GM12878 (cell line): ENCODE results near the gene HSPBP1. TPM values are rescaled to one million over a fixed set of nuclear protein-coding genes. Genes with fewer than 3 reads are reported as not detected.

Source experiments
- CBX5 ChIP-seq: sonication (generic); IDR thresholded peaks from 2 replicates; pipeline ENCODE4 v1.6.1; 2016; ENCODE audit warnings: low read depth, moderate library complexity, mild to moderate bottlenecking, inconsistent platforms
- CHD2 ChIP-seq: IDR thresholded peaks from 2 replicates; pipeline ENCODE4 v1.6.1; 2011; ENCODE audit warnings: low read depth, low read length, improper control_type of control experiment, borderline replicate concordance
- ETV6 ChIP-seq, 2 experiments: fragments of 450-650 bp in 1 of 2; IDR thresholded peaks in 1 of 2; conservative IDR thresholded peaks in 1 of 2; 2 replicates each; pipeline ENCODE4 v1.6.1; 2014; ENCODE audit warnings: antibody characterized with exemption in 1 of 2, borderline replicate concordance in 1 of 2, low read depth in 1 of 2, mild to moderate bottlenecking in 1 of 2, moderate library complexity in 1 of 2
- KDM1A ChIP-seq: fragments of 200-600 bp; sonication (generic); IDR thresholded peaks from 2 replicates; pipeline ENCODE4 v1.6.1; 2016; ENCODE audit warnings: borderline replicate concordance
- WRNIP1 ChIP-seq: IDR thresholded peaks from 2 replicates; pipeline ENCODE4 v1.6.1; 2011; ENCODE audit warnings: low read depth, low read length, improper control_type of control experiment, borderline replicate concordance
- polyA plus RNA-seq, 11 experiments: library from polyadenylated mRNA; depleted of rRNA in 4 of 11; unstranded in 6 of 11; stranded (reverse) in 5 of 11; fragments of >200 nt; fragmentation: Nextera tagmentation in 4 of 11; fragmentation: Illumina TruSeq in 1 of 11; extraction: Ambion mirVana in 4 of 11; extraction: Trizol in 1 of 11; gene quantifications; 1 replicate in 1 of 11; 2 replicates in 10 of 11; pipeline versions ENCODE4 v1.2.1 to v1.2.3, GENCODE V29; 2011 to 2016; ENCODE audit warnings: inconsistent platforms in 2 of 11, missing spikeins in 2 of 11, low read depth in 1 of 11
- total RNA-seq, 4 experiments: library from RNA; depleted of rRNA in 3 of 4; stranded (reverse); fragments of >200 nt in 3 of 4; fragmentation: Illumina TruSeq in 1 of 4; extraction: Trizol in 1 of 4; gene quantifications; 2 replicates each; pipeline versions ENCODE4 v1.2.1 to v1.2.3, GENCODE V29; 2013 to 2021
- TF ChIP-seq, protein P1 (sequence below): fragments of 450-650 bp; IDR thresholded peaks from 2 replicates; pipeline ENCODE4 v1.6.1; 2017; ENCODE audit warnings: mild to moderate bottlenecking, low read depth, inconsistent platforms; ENCODE audit not compliant: poor library complexity, severe bottlenecking
- TF ChIP-seq, protein P2 (sequence below): fragments of 450-650 bp; IDR thresholded peaks from 2 replicates; pipeline ENCODE4 v1.6.1; 2017; ENCODE audit warnings: mild to moderate bottlenecking, moderate library complexity
- TF ChIP-seq, protein P3 (sequence below): IDR thresholded peaks from 2 replicates; pipeline ENCODE4 v1.6.1; 2012; ENCODE audit warnings: low read depth, low read length, improper control_type of control experiment

HSPBP1 gene
- total and polyA plus RNA-seq, 10 of the 15 experiments (the other 5 are each of a cell fraction or from before 2014, with no cell fraction given), result 0.18 to 83.3 (median 23.0) TPM

GRCh38 chr19:55240713-55241020 lies 39.2 kb downstream of the HSPBP1 start (continued):
- TF ChIP-seq, protein P1, sequence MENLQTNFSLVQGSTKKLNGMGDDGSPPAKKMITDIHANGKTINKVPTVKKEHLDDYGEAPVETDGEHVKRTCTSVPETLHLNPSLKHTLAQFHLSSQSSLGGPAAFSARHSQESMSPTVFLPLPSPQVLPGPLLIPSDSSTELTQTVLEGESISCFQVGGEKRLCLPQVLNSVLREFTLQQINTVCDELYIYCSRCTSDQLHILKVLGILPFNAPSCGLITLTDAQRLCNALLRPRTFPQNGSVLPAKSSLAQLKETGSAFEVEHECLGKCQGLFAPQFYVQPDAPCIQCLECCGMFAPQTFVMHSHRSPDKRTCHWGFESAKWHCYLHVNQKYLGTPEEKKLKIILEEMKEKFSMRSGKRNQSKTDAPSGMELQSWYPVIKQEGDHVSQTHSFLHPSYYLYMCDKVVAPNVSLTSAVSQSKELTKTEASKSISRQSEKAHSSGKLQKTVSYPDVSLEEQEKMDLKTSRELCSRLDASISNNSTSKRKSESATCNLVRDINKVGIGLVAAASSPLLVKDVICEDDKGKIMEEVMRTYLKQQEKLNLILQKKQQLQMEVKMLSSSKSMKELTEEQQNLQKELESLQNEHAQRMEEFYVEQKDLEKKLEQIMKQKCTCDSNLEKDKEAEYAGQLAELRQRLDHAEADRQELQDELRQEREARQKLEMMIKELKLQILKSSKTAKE, result no peak
- TF ChIP-seq WRNIP1, result no peak
- TF ChIP-seq CBX5, result no peak
- TF ChIP-seq CHD2, result no peak
- TF ChIP-seq KDM1A, result no peak
- TF ChIP-seq, protein P2, sequence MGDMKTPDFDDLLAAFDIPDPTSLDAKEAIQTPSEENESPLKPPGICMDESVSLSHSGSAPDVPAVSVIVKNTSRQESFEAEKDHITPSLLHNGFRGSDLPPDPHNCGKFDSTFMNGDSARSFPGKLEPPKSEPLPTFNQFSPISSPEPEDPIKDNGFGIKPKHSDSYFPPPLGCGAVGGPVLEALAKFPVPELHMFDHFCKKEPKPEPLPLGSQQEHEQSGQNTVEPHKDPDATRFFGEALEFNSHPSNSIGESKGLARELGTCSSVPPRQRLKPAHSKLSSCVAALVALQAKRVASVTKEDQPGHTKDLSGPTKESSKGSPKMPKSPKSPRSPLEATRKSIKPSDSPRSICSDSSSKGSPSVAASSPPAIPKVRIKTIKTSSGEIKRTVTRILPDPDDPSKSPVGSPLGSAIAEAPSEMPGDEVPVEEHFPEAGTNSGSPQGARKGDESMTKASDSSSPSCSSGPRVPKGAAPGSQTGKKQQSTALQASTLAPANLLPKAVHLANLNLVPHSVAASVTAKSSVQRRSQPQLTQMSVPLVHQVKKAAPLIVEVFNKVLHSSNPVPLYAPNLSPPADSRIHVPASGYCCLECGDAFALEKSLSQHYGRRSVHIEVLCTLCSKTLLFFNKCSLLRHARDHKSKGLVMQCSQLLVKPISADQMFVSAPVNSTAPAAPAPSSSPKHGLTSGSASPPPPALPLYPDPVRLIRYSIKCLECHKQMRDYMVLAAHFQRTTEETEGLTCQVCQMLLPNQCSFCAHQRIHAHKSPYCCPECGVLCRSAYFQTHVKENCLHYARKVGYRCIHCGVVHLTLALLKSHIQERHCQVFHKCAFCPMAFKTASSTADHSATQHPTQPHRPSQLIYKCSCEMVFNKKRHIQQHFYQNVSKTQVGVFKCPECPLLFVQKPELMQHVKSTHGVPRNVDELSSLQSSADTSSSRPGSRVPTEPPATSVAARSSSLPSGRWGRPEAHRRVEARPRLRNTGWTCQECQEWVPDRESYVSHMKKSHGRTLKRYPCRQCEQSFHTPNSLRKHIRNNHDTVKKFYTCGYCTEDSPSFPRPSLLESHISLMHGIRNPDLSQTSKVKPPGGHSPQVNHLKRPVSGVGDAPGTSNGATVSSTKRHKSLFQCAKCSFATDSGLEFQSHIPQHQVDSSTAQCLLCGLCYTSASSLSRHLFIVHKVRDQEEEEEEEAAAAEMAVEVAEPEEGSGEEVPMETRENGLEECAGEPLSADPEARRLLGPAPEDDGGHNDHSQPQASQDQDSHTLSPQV, result no peak
- TF ChIP-seq ETV6 (conservative IDR thresholded peaks at IDR 0.05 in 1 of 2, IDR thresholded peaks at IDR 0.05 in 1 of 2; ENCODE audit: borderline replicate concordance in 1 of 2, low read depth in 1 of 2), result no peak
- TF ChIP-seq, protein P3, sequence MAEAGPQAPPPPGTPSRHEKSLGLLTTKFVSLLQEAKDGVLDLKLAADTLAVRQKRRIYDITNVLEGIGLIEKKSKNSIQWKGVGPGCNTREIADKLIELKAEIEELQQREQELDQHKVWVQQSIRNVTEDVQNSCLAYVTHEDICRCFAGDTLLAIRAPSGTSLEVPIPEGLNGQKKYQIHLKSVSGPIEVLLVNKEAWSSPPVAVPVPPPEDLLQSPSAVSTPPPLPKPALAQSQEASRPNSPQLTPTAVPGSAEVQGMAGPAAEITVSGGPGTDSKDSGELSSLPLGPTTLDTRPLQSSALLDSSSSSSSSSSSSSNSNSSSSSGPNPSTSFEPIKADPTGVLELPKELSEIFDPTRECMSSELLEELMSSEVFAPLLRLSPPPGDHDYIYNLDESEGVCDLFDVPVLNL, result no peak
